ENCODE measurements around the gene ARPC5L. TPM values are rescaled to one million over a fixed set of nuclear protein-coding genes. Genes with fewer than 3 reads are reported as not detected.
"Not testable (repeated sequence)": the region's sequence is repeated elsewhere in the genome, so short reads cannot be mapped to it uniquely, and the experiment has no call there.

Gene ARPC5L
- total RNA-seq, 1 donor from 2014 or later, result 10.1 TPM

GRCh38 chr9:124841075-124841821 is 20.7 kb upstream of the ARPC5L start:
- no peak for DNase-seq

- DNase-seq, result no peak
Measured at GRCh38 chr9:124843456-124844034, 18.4 kb upstream of the ARPC5L start.

- DNase-seq, result no peak
Measured at GRCh38 chr9:124844291-124844690, 17.6 kb upstream of the ARPC5L start.

GRCh38 chr9:124846467-124846866 is 15.5 kb upstream of the ARPC5L start:
- not testable (repeated sequence) for DNase-seq

- DNase-seq, result no peak
Measured at GRCh38 chr9:124846969-124847368, 15.0 kb upstream of the ARPC5L start.

GRCh38 chr9:124849801-124850200 is 12.1 kb upstream of the ARPC5L start:
- no peak for DNase-seq

- no peak for DNase-seq
Measured at GRCh38 chr9:124852121-124852828, 9.7 kb upstream of the ARPC5L start.

- DNase-seq, result peak; percentile 54
Measured at GRCh38 chr9:124852829-124853531, 8.9 kb upstream of the ARPC5L start, which contains the start of gene WDR38. TSS of gene WDR38 (plus strand) at chr9:124853460. CDS start at chr9:124853532, 72 bp downstream.

GRCh38 chr9:124853605-124854143 is 8.3 kb upstream of the ARPC5L start:
- DNase-seq, result no peak

- DNase-seq, result no peak
Measured at GRCh38 chr9:124854161-124854560, 7.8 kb upstream of the ARPC5L start.

GRCh38 chr9:124854822-124855221 is 7.1 kb upstream of the ARPC5L start:
- DNase-seq, result no peak

- DNase-seq, result no peak
Measured at GRCh38 chr9:124855566-124855943, 6.4 kb upstream of the ARPC5L start.

- DNase-seq, result no peak
Measured at GRCh38 chr9:124855944-124856765, 5.8 kb upstream of the ARPC5L start.

- DNase-seq, result no peak
Measured at GRCh38 chr9:124857533-124858162, 4.3 kb upstream of the ARPC5L start.

GRCh38 chr9:124858330-124859046 is 3.4 kb upstream of the ARPC5L start:
- no peak for DNase-seq

GRCh38 chr9:124859803-124860581 is 1.9 kb upstream of the ARPC5L start:
- DNase-seq, result no peak

GRCh38 chr9:124860582-124861341 is 1.2 kb upstream of the ARPC5L start:
- no peak for DNase-seq

- no peak for DNase-seq
Measured at GRCh38 chr9:124863371-124863871, 1.5 kb downstream of the ARPC5L start.

Measured in occipital lobe (tissue), 2 donors.